SK-N-MC (cell line): ENCODE results near the gene CNST.
"Not testable (repeated sequence)": the region's sequence is repeated elsewhere in the genome, so short reads cannot be mapped to it uniquely, and the experiment has no call there.

Experiments used
- DNase-seq: peaks from one replicate; pipeline ENCODE4 v3.0.0-alpha.2; 2011; ENCODE audit warnings: low read depth, low spot score
- H3K27ac ChIP-seq: fragments of 200-600 bp; sonication (generic); 2 replicates; pipeline ENCODE4 v1.5.1; 2016; ENCODE audit warnings: mixed run types
- H3K36me3 ChIP-seq: fragments of 200-600 bp; sonication (generic); 2 replicates; pipeline ENCODE4 v1.6.1; 2017; ENCODE audit warnings: antibody characterized with exemption, low read length, mixed read lengths; ENCODE audit not compliant: insufficient read depth
- H3K4me3 ChIP-seq: fragments of 200-600 bp; sonication (generic); 2 replicates; pipeline ENCODE4 v1.5.1; 2016
- H3K9ac ChIP-seq: fragments of 200-600 bp; sonication (generic); 2 replicates; pipeline ENCODE4 v1.8.0; 2017; ENCODE audit warnings: mixed run types, mixed read lengths; ENCODE audit not compliant: insufficient read length
- H3K9me3 ChIP-seq: fragments of 200-600 bp; sonication (generic); 2 replicates; pipeline ENCODE4 v1.6.1; 2017; ENCODE audit warnings: low read depth, mild to moderate bottlenecking, antibody characterized with exemption, low read length, moderate library complexity, mixed read lengths
- EZH2 ChIP-seq: fragments of 200-600 bp; sonication (generic); IDR thresholded peaks from one replicate; pipeline ENCODE4 v1.6.1; 2017; ENCODE audit warnings: antibody characterized with exemption
- FOXP2 ChIP-seq: optimal IDR thresholded peaks from 2 replicates; pipeline ENCODE3; 2011; ENCODE audit warnings: mild to moderate bottlenecking, moderate library complexity; ENCODE audit not compliant: insufficient read depth; ENCODE audit errors: extremely low read length, control extremely low read depth
- POLR2AphosphoS5 ChIP-seq: IDR thresholded peaks from 2 replicates; pipeline ENCODE4 v1.6.1; 2012; ENCODE audit warnings: mild to moderate bottlenecking, low read depth, low read length, borderline replicate concordance

The CNST gene

GRCh38 chr1:246629030-246629429 lies 62.8 kb downstream of the CNST start:
- no peak overlapping the region for H3K4me3 ChIP-seq
- no peak for DNase-seq
- peaks cover 7% of the 10 kb centered on the region for H3K36me3 ChIP-seq
- H3K9me3 ChIP-seq = no peaks in the 10 kb centered on the region
- TF ChIP-seq FOXP2 = no peak
- TF ChIP-seq POLR2AphosphoS5 = no peak
- no peak for TF ChIP-seq EZH2
- H3K27ac ChIP-seq = no peak overlapping the region
- no peak overlapping the region for H3K9ac ChIP-seq

GRCh38 chr1:246629976-246630375 lies 63.7 kb downstream of the CNST start:
- DNase-seq = no peak
- H3K9ac ChIP-seq = no peak overlapping the region
- H3K4me3 ChIP-seq = no peak overlapping the region
- TF ChIP-seq FOXP2 (no peak), EZH2 (no peak), POLR2AphosphoS5 (no peak)
- H3K27ac ChIP-seq = no peak overlapping the region
- H3K36me3 ChIP-seq = peaks cover 15% of the 10 kb centered on the region
- no peaks in the 10 kb centered on the region for H3K9me3 ChIP-seq

GRCh38 chr1:246631426-246631825 lies 65.2 kb downstream of the CNST start:
- Histone ChIP-seq H3K9ac (no peak overlapping the region), H3K36me3 (peaks cover 15% of the 10 kb centered on the region), H3K4me3 (no peak overlapping the region), H3K9me3 (no peaks in the 10 kb centered on the region), H3K27ac (no peak overlapping the region)
- TF ChIP-seq POLR2AphosphoS5 (no peak), FOXP2 (no peak), EZH2 (no peak)
- no peak for DNase-seq

GRCh38 chr1:246632281-246633168 lies 66.3 kb downstream of the CNST start:
- TF ChIP-seq POLR2AphosphoS5 = no peak
- H3K36me3 ChIP-seq = peaks cover 15% of the 10 kb centered on the region
- no peak overlapping the region for H3K27ac ChIP-seq
- no peaks in the 10 kb centered on the region for H3K9me3 ChIP-seq
- no peak overlapping the region for H3K4me3 ChIP-seq
- no peak for DNase-seq
- H3K9ac ChIP-seq = no peak overlapping the region

GRCh38 chr1:246634659-246635058 lies 68.4 kb downstream of the CNST start:
- H3K4me3 ChIP-seq, H3K9me3 ChIP-seq, DNase-seq, H3K27ac ChIP-seq, H3K9ac ChIP-seq: not testable (repeated sequence)
- H3K36me3 ChIP-seq = peaks cover 15% of the 10 kb centered on the region

GRCh38 chr1:246638941-246639655 lies 72.8 kb downstream of the CNST start:
- H3K27ac ChIP-seq = no peak overlapping the region
- DNase-seq = no peak
- no peak overlapping the region for H3K4me3 ChIP-seq
- H3K9ac ChIP-seq = no peak overlapping the region
- TF ChIP-seq FOXP2 (no peak), EZH2 (no peak), POLR2AphosphoS5 (no peak)
- peaks cover 12% of the 10 kb centered on the region for H3K36me3 ChIP-seq
- H3K9me3 ChIP-seq = no peaks in the 10 kb centered on the region

GRCh38 chr1:246639732-246640131 lies 73.5 kb downstream of the CNST start:
- Histone ChIP-seq H3K9me3 (no peaks in the 10 kb centered on the region), H3K36me3 (peaks cover 5% of the 10 kb centered on the region; the same call in 1 of the 2 replicates), H3K9ac (no peak overlapping the region), H3K4me3 (no peak overlapping the region), H3K27ac (no peak overlapping the region)
- DNase-seq = no peak
- no peak for TF ChIP-seq POLR2AphosphoS5
- TF ChIP-seq FOXP2 = no peak
- no peak for TF ChIP-seq EZH2

GRCh38 chr1:246640747-246641146 lies 74.5 kb downstream of the CNST start:
- Histone ChIP-seq H3K9me3 (no peaks in the 10 kb centered on the region), H3K4me3 (no peak overlapping the region), H3K36me3 (peaks cover 4% of the 10 kb centered on the region; the same call in 1 of the 2 replicates), H3K27ac (no peak overlapping the region), H3K9ac (no peak overlapping the region)
- DNase-seq = no peak
- TF ChIP-seq FOXP2 (no peak), EZH2 (no peak)

GRCh38 chr1:246641394-246641793 lies 75.1 kb downstream of the CNST start:
- TF ChIP-seq POLR2AphosphoS5 = no peak
- TF ChIP-seq EZH2 = no peak
- no peak for TF ChIP-seq FOXP2
- H3K27ac ChIP-seq = no peak overlapping the region
- DNase-seq = no peak
- no peaks in the 10 kb centered on the region for H3K9me3 ChIP-seq
- H3K9ac ChIP-seq = no peak overlapping the region
- no peak overlapping the region for H3K4me3 ChIP-seq
- peaks cover 4% of the 10 kb centered on the region; the same call in 1 of the 2 replicates for H3K36me3 ChIP-seq
